Lower leg skin (tissue), 3 donors: ENCODE data around the gene EXPH5.

Experiments
- CTCF ChIP-seq, 3 donors: fragments of 450-650 bp; IDR thresholded peaks; one replicate each; pipeline ENCODE4 v1.5.1; 2016; ENCODE audit warnings: antibody characterized with exemption in 3 of 3, mild to moderate bottlenecking in 3 of 3, moderate library complexity in 2 of 3
- POLR2A ChIP-seq, 2 donors: fragments of 450-650 bp; IDR thresholded peaks; one replicate each; pipeline ENCODE4 v1.6.1; 2016 to 2017; ENCODE audit warnings: antibody characterized with exemption in 2 of 2, mild to moderate bottlenecking in 1 of 2, moderate library complexity in 1 of 2

- TF ChIP-seq POLR2A (IDR thresholded peaks at IDR 0.05) (no peak), CTCF (IDR thresholded peaks at IDR 0.05) (no peak)
These were observed 98.2 kb downstream of the EXPH5 start for GRCh38 chr11:108495326-108495725.
